ENCODE data around the gene DPH2. TPM values are rescaled to one million over a fixed set of nuclear protein-coding genes. Genes with fewer than 3 reads are reported as not detected.

The DPH2 gene
- total and polyA plus RNA-seq, 2 of the 8 experiments (the other 6 are each of a cell fraction or from before 2014, with no cell fraction given) = 64.9 to 92.1 TPM

DNA sequence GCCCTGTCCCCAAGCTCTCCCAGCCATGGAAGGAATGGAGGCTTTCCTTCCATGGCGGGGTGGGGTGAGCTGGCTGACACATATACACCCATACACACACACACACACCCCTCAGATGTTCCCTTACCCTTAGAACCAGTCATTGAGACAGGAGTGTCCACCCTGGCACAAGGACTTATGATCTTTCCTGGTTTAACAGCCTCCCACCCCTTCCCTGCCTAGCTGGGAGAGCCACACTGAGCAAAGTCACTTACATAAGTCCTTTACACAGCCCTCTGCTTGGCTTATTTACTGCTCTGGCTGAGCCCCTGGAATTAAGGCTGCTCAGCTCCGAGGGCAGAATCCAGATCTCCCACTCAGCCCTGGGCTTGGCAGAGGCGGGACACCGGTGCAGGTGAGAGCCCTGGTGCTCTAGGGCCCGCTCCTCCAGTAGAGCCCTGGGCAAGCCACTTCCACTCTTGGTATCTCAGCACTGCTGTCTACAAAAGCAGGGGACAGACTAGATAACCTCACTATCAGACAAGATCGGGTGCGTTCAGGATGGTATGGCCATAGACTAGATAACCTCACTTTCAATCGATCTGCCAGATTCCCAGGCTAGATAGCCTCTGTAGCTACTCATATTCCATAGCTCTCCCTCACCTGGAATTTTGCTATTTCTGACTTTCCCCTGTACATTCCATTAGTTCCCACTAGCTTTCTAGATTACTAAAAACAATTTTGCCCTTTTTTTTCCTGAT is 44.7 kb downstream of the DPH2 start (continued):
- TF ChIP-seq ZNF274 (IDR thresholded peaks at IDR 0.05; ENCODE audit: borderline replicate concordance, extremely low read depth, low read length) (no peak), EP300 (IDR thresholded peaks at IDR 0.05; ENCODE audit: borderline replicate concordance in 1 of 2, low read depth in 2 of 2, low read length in 2 of 2) (no peak)
- TF ChIP-seq, protein P1, sequence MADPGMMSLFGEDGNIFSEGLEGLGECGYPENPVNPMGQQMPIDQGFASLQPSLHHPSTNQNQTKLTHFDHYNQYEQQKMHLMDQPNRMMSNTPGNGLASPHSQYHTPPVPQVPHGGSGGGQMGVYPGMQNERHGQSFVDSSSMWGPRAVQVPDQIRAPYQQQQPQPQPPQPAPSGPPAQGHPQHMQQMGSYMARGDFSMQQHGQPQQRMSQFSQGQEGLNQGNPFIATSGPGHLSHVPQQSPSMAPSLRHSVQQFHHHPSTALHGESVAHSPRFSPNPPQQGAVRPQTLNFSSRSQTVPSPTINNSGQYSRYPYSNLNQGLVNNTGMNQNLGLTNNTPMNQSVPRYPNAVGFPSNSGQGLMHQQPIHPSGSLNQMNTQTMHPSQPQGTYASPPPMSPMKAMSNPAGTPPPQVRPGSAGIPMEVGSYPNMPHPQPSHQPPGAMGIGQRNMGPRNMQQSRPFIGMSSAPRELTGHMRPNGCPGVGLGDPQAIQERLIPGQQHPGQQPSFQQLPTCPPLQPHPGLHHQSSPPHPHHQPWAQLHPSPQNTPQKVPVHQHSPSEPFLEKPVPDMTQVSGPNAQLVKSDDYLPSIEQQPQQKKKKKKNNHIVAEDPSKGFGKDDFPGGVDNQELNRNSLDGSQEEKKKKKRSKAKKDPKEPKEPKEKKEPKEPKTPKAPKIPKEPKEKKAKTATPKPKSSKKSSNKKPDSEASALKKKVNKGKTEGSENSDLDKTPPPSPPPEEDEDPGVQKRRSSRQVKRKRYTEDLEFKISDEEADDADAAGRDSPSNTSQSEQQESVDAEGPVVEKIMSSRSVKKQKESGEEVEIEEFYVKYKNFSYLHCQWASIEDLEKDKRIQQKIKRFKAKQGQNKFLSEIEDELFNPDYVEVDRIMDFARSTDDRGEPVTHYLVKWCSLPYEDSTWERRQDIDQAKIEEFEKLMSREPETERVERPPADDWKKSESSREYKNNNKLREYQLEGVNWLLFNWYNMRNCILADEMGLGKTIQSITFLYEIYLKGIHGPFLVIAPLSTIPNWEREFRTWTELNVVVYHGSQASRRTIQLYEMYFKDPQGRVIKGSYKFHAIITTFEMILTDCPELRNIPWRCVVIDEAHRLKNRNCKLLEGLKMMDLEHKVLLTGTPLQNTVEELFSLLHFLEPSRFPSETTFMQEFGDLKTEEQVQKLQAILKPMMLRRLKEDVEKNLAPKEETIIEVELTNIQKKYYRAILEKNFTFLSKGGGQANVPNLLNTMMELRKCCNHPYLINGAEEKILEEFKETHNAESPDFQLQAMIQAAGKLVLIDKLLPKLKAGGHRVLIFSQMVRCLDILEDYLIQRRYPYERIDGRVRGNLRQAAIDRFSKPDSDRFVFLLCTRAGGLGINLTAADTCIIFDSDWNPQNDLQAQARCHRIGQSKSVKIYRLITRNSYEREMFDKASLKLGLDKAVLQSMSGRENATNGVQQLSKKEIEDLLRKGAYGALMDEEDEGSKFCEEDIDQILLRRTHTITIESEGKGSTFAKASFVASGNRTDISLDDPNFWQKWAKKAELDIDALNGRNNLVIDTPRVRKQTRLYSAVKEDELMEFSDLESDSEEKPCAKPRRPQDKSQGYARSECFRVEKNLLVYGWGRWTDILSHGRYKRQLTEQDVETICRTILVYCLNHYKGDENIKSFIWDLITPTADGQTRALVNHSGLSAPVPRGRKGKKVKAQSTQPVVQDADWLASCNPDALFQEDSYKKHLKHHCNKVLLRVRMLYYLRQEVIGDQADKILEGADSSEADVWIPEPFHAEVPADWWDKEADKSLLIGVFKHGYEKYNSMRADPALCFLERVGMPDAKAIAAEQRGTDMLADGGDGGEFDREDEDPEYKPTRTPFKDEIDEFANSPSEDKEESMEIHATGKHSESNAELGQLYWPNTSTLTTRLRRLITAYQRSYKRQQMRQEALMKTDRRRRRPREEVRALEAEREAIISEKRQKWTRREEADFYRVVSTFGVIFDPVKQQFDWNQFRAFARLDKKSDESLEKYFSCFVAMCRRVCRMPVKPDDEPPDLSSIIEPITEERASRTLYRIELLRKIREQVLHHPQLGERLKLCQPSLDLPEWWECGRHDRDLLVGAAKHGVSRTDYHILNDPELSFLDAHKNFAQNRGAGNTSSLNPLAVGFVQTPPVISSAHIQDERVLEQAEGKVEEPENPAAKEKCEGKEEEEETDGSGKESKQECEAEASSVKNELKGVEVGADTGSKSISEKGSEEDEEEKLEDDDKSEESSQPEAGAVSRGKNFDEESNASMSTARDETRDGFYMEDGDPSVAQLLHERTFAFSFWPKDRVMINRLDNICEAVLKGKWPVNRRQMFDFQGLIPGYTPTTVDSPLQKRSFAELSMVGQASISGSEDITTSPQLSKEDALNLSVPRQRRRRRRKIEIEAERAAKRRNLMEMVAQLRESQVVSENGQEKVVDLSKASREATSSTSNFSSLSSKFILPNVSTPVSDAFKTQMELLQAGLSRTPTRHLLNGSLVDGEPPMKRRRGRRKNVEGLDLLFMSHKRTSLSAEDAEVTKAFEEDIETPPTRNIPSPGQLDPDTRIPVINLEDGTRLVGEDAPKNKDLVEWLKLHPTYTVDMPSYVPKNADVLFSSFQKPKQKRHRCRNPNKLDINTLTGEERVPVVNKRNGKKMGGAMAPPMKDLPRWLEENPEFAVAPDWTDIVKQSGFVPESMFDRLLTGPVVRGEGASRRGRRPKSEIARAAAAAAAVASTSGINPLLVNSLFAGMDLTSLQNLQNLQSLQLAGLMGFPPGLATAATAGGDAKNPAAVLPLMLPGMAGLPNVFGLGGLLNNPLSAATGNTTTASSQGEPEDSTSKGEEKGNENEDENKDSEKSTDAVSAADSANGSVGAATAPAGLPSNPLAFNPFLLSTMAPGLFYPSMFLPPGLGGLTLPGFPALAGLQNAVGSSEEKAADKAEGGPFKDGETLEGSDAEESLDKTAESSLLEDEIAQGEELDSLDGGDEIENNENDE (IDR thresholded peaks at IDR 0.05; ENCODE audit: insufficient replicate concordance, low read length) = no peak

All from H1 (cell line).